ENCODE data around the gene HS3ST1. TPM values are rescaled to one million over a fixed set of nuclear protein-coding genes. Genes with fewer than 3 reads are reported as not detected.

The HS3ST1 gene
- total RNA-seq, 1 donor from 2014 or later: not detected

GRCh38 chr4:11355226-11355625 lies 73.5 kb downstream of the HS3ST1 start:
- no peaks in the 10 kb centered on the region for H3K9me3 ChIP-seq (ENCODE audit: low read depth)
- DNase-seq (ENCODE audit: low spot score): no peak
- H3K4me2 ChIP-seq: no peak overlapping the region
- no peaks in the 10 kb centered on the region for H3K9me3 Mint-ChIP-seq
- no peak overlapping the region for H2AFZ ChIP-seq (replicated peaks)
- no peak overlapping the region for H3K27ac ChIP-seq
- H3K27me3 Mint-ChIP-seq (ENCODE audit: insufficient read depth, low read depth): peaks cover 2% of the 10 kb centered on the region
- H3K27me3 ChIP-seq: no peaks in the 10 kb centered on the region
- no peaks in the 10 kb centered on the region for H4K20me1 ChIP-seq (ENCODE audit: low read depth)
- H3K4me1 ChIP-seq: no peaks in the 10 kb centered on the region
- no peak overlapping the region for H3K9ac ChIP-seq
- no peaks in the 10 kb centered on the region for H3F3A ChIP-seq (ENCODE audit: low read depth)
- TF ChIP-seq EZH2phosphoT487 (IDR thresholded peaks at IDR 0.05) (no peak), EZH2 (IDR thresholded peaks at IDR 0.05) (no peak)
- TF ChIP-seq, protein P1, sequence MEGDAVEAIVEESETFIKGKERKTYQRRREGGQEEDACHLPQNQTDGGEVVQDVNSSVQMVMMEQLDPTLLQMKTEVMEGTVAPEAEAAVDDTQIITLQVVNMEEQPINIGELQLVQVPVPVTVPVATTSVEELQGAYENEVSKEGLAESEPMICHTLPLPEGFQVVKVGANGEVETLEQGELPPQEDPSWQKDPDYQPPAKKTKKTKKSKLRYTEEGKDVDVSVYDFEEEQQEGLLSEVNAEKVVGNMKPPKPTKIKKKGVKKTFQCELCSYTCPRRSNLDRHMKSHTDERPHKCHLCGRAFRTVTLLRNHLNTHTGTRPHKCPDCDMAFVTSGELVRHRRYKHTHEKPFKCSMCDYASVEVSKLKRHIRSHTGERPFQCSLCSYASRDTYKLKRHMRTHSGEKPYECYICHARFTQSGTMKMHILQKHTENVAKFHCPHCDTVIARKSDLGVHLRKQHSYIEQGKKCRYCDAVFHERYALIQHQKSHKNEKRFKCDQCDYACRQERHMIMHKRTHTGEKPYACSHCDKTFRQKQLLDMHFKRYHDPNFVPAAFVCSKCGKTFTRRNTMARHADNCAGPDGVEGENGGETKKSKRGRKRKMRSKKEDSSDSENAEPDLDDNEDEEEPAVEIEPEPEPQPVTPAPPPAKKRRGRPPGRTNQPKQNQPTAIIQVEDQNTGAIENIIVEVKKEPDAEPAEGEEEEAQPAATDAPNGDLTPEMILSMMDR (IDR thresholded peaks at IDR 0.05): no peak
- no peak overlapping the region for H3K27ac Mint-ChIP-seq
- no peaks in the 10 kb centered on the region for H3K79me2 ChIP-seq (ENCODE audit: low read depth)
- H3K36me3 Mint-ChIP-seq: no peaks in the 10 kb centered on the region
- no peaks in the 10 kb centered on the region for H3K4me1 Mint-ChIP-seq
- H3K4me3 Mint-ChIP-seq: no peak overlapping the region
- H3K4me3 ChIP-seq: no peak overlapping the region
- no peaks in the 10 kb centered on the region for H3K36me3 ChIP-seq

DNA sequence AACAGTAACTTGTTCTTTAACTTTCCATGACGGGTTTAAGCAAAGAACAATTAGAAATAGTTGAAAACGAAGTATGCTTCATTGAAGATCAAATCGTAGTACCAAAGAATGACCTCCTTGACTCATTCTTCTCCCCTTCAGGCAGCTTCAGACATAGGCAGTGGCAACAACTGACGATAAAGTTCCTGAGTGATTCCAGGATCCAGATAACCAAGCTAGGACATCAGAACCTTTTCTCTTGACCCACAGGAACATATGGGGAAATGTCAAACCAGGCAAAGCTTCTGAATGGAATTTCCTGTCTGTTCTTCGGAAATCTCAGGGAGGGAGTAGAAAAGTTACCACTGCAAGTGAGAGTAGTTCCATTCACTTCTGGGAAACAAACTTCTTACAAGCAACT lies 74.2 kb downstream of the HS3ST1 start:
- H3K9me3 ChIP-seq (ENCODE audit: low read depth): no peaks in the 10 kb centered on the region

DNA sequence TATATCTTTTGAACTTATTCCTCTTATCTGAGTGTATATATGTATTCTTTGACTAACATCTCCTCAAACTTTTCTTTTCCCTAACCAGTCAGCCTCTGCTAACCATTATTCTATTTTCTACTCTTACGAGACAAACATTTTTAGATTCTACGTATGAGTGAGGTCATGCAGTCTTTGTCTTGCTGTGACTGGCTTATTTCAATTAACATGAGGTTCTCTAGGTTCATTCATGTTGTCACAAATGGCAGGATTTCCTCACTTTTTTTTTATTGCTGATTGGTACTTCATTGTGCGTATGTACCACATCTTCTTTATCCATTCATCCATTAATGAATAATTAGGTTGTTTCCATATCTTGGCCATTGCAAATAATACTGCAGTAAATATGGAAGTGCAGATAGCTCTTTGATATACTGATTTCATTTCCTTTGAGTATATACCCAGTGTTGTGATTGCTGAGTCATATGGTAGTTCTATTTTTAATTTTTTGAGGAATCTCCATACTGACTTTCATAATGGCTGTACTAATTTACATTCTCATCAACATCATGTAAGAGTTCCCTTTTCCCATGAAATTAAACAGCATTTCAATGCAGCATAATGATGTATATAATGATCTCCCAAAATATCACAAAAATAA lies 80.1 kb downstream of the HS3ST1 start:
- no peak overlapping the region for H3K27ac Mint-ChIP-seq
- H3F3A ChIP-seq (ENCODE audit: low read depth): no peaks in the 10 kb centered on the region
- no peak overlapping the region for H2AFZ ChIP-seq (replicated peaks)
- H3K36me3 Mint-ChIP-seq: no peaks in the 10 kb centered on the region
- H3K9ac ChIP-seq: no peak overlapping the region
- H3K27me3 Mint-ChIP-seq (ENCODE audit: insufficient read depth, low read depth): peaks cover 2% of the 10 kb centered on the region
- H3K4me2 ChIP-seq: no peak overlapping the region
- no peaks in the 10 kb centered on the region for H3K9me3 Mint-ChIP-seq
- H3K4me3 ChIP-seq: no peak overlapping the region
- no peak overlapping the region for H3K4me3 Mint-ChIP-seq
- H3K27ac ChIP-seq: no peak overlapping the region
- no peak for TF ChIP-seq EZH2 (IDR thresholded peaks at IDR 0.05)
- TF ChIP-seq, protein P1 (IDR thresholded peaks at IDR 0.05): no peak
- no peak for TF ChIP-seq EZH2phosphoT487 (IDR thresholded peaks at IDR 0.05)
- no peaks in the 10 kb centered on the region for H3K79me2 ChIP-seq (ENCODE audit: low read depth)
- H3K36me3 ChIP-seq: no peaks in the 10 kb centered on the region
- no peaks in the 10 kb centered on the region for H3K9me3 ChIP-seq (ENCODE audit: low read depth)
- H3K27me3 ChIP-seq: no peaks in the 10 kb centered on the region
- H3K4me1 ChIP-seq: no peaks in the 10 kb centered on the region
- H3K4me1 Mint-ChIP-seq: no peaks in the 10 kb centered on the region
- H4K20me1 ChIP-seq (ENCODE audit: low read depth): no peaks in the 10 kb centered on the region
- no peak for DNase-seq (ENCODE audit: low spot score)

More for the DNA sequence above, 74.2 kb downstream of the HS3ST1 start:
- no peak overlapping the region for H3K4me3 Mint-ChIP-seq
- Histone ChIP-seq H3K79me2 (ENCODE audit: low read depth) (no peaks in the 10 kb centered on the region), H3K4me3 (no peak overlapping the region), H3K27ac (no peak overlapping the region), H3K4me1 (no peaks in the 10 kb centered on the region), H3K4me2 (no peak overlapping the region), H3K36me3 (no peaks in the 10 kb centered on the region), H3K27me3 (no peaks in the 10 kb centered on the region), H3K9ac (no peak overlapping the region), H3F3A (ENCODE audit: low read depth) (no peaks in the 10 kb centered on the region), H4K20me1 (ENCODE audit: low read depth) (no peaks in the 10 kb centered on the region), H2AFZ (replicated peaks) (no peak overlapping the region)
- no peak for DNase-seq (ENCODE audit: low spot score)
- H3K9me3 Mint-ChIP-seq: no peaks in the 10 kb centered on the region
- peaks cover 2% of the 10 kb centered on the region for H3K27me3 Mint-ChIP-seq (ENCODE audit: insufficient read depth, low read depth)
- TF ChIP-seq EZH2 (IDR thresholded peaks at IDR 0.05): no peak
- TF ChIP-seq EZH2phosphoT487 (IDR thresholded peaks at IDR 0.05): no peak
- TF ChIP-seq, protein P1 (IDR thresholded peaks at IDR 0.05): no peak
- no peaks in the 10 kb centered on the region for H3K36me3 Mint-ChIP-seq
- H3K4me1 Mint-ChIP-seq: no peaks in the 10 kb centered on the region
- H3K27ac Mint-ChIP-seq: no peak overlapping the region
